ENCODE results near the gene ITPRIP. TPM values are rescaled to one million over a fixed set of nuclear protein-coding genes. Genes with fewer than 3 reads are reported as not detected.
A peak's percentile ranks its signal among the peaks of the same experiment; 100 is the strongest.

Gene ITPRIP
- total RNA-seq, 3 donors from 2014 or later (not counting 1 experiment from before 2014, with no cell fraction given) = 172 to 225 (median 176) TPM

- Mint-ChIP-seq H3K36me3 (peaks cover 6% of the 10 kb centered on the region), H3K9me3 (no peaks in the 10 kb centered on the region), H3K27ac (peak overlapping the region; percentile 98 to 100), H3K27me3 (ENCODE audit: low read depth in 2 of 2) (no peaks in the 10 kb centered on the region), H3K4me3 (peak overlapping the region; percentile 30), H3K4me1 (peaks cover 95 to 97% of the 10 kb centered on the region in 2 donors)
- Histone ChIP-seq H3K4me3 (ENCODE audit: low read length) (no peak overlapping the region), H3K27ac (ENCODE audit: low read length) (peak overlapping the region; percentile 94), H3K27me3 (ENCODE audit: control insufficient read depth, insufficient read depth, low read length) (no peaks in the 10 kb centered on the region), H3K36me3 (ENCODE audit: control insufficient read depth, insufficient read depth, low read length) (peaks cover 13% of the 10 kb centered on the region), H3K9me3 (ENCODE audit: control insufficient read depth, insufficient read depth, low read length) (no peaks in the 10 kb centered on the region), H3K4me1 (ENCODE audit: control insufficient read depth, insufficient read depth, low read length) (peaks cover 96% of the 10 kb centered on the region)
- ATAC-seq (no peak), DNase-seq (peak in 1 of 2 donors; percentile 14)
- 79% methylated on average over 8 of the region's 8 CpGs for WGBS (ENCODE audit: insufficient coverage)
- no peak for TF ChIP-seq CTCF (IDR thresholded peaks at IDR 0.05)
- intact Hi-C loops (cut with micrococcal nuclease) = no loop called here
Measured at GRCh38 chr10:104330168-104331110, 7.8 kb downstream of the ITPRIP start.

DNA sequence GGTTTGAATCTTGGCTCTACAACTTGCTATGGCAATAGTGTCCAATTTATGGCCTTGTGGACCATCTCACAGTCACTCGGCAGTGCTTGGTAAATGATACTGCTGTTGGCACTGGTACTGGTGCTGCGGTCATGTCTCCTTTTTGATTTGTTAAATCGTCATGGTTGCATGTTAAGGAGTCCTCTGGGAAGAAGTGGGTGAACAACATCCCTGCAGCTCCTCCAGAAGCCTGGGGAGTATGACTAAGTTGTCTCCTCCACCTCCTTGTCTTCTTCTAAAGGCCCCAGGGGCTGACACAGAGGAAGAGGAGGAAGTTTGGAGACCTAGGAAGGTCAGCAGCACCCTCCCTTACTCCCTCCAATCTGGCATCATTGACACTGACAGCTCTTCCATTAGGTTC, 8.5 kb downstream of the ITPRIP start:
- TF ChIP-seq CTCF (IDR thresholded peaks at IDR 0.05) = no peak
- ATAC-seq = peak in 2 of 3 donors; percentile 1 to 7
- Histone ChIP-seq H3K27ac (ENCODE audit: low read length) (peak overlapping the region; percentile 94), H3K9me3 (ENCODE audit: control insufficient read depth, insufficient read depth, low read length) (no peaks in the 10 kb centered on the region), H3K36me3 (ENCODE audit: control insufficient read depth, insufficient read depth, low read length) (peaks cover 12% of the 10 kb centered on the region), H3K27me3 (ENCODE audit: control insufficient read depth, insufficient read depth, low read length) (no peaks in the 10 kb centered on the region), H3K4me1 (ENCODE audit: control insufficient read depth, insufficient read depth, low read length) (peaks cover 96% of the 10 kb centered on the region), H3K4me3 (ENCODE audit: low read length) (no peak overlapping the region)
- peaks cover 95 to 97% of the 10 kb centered on the region in 2 donors for H3K4me1 Mint-ChIP-seq
- no peaks in the 10 kb centered on the region for H3K9me3 Mint-ChIP-seq
- 69% methylated on average over 3 of the region's 3 CpGs for WGBS (ENCODE audit: insufficient coverage)
- no peaks in the 10 kb centered on the region for H3K27me3 Mint-ChIP-seq (ENCODE audit: low read depth in 2 of 2)
- intact Hi-C loops (cut with micrococcal nuclease) = loop anchor here (1.0 to 10.0 kb wide), 3 partner anchors 9 to 415 kb away; partner anchors contain the start of genes GSTO2, ITPRIP and STN1
- peak overlapping the region; percentile 98 to 100 for H3K27ac Mint-ChIP-seq
- H3K4me3 Mint-ChIP-seq = peak overlapping the region; percentile 82
- no peak for DNase-seq
- peaks cover 6% of the 10 kb centered on the region for H3K36me3 Mint-ChIP-seq

GRCh38 chr10:104328896-104329710, 9.2 kb downstream of the ITPRIP start:
- H3K36me3 ChIP-seq (ENCODE audit: control insufficient read depth, insufficient read depth, low read length) = peaks cover 6% of the 10 kb centered on the region
- Mint-ChIP-seq H3K27ac (peak overlapping the region; percentile 98 to 100), H3K36me3 (peaks cover 6% of the 10 kb centered on the region), H3K27me3 (ENCODE audit: low read depth in 2 of 2) (no peaks in the 10 kb centered on the region), H3K9me3 (no peaks in the 10 kb centered on the region), H3K4me1 (peaks cover 97 to 99% of the 10 kb centered on the region in 2 donors), H3K4me3 (peak overlapping the region; percentile 82)
- H3K4me3 ChIP-seq (ENCODE audit: low read length) = peak overlapping the region; percentile 17
- H3K9me3 ChIP-seq (ENCODE audit: control insufficient read depth, insufficient read depth, low read length) = no peaks in the 10 kb centered on the region
- peak; percentile 76 to 91 (median 85) for ATAC-seq
- H3K27ac ChIP-seq (ENCODE audit: low read length) = peak overlapping the region; percentile 94
- peak; percentile 84 to 90 for DNase-seq
- H3K4me1 ChIP-seq (ENCODE audit: control insufficient read depth, insufficient read depth, low read length) = peaks cover 96% of the 10 kb centered on the region
- WGBS (ENCODE audit: insufficient coverage) = 20% methylated on average over 9 of the region's 15 CpGs
- no peaks in the 10 kb centered on the region for H3K27me3 ChIP-seq (ENCODE audit: control insufficient read depth, insufficient read depth, low read length)
- TF ChIP-seq CTCF (IDR thresholded peaks at IDR 0.05) = no peak
- intact Hi-C loops (cut with micrococcal nuclease) = loop anchor here (1.0 to 10.0 kb wide), 3 partner anchors 9 to 414 kb away; partner anchors contain the start of genes GSTO2, ITPRIP and STN1

Data from natural killer cell (primary cell).